NCI-H187 (cell line): Measurements from ENCODE around the gene TCF25.
A peak's percentile ranks its signal among the peaks of the same experiment; 100 is the strongest.
"Not testable (repeated sequence)": the region's sequence is repeated elsewhere in the genome, so short reads cannot be mapped to it uniquely, and the experiment has no call there.

Experiments
- DNase-seq, 2 experiments: peaks; one replicate each; lab custom pipeline; 2025; lab: John Stamatoyannopoulos, UW

The TCF25 gene

DNA sequence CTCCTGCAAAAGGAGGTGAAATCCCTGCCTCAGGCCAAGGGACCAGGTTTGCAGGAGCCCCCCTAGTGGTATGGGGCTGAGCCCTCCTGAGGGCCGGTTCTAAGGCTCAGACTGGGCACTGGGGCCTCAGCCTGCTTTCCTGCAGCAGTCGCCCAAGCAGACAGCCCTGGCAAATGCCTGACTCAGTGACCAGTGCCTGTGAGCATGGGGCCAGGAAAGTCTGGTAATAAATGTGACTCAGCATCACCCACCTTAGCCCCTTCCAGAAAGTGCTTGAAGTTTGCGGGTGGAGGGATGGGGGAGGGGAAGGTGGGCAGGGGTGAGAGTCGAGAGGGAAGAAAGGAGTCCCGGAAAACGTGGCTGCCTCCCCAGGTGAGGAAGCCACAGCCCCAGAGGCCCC, 47.3 kb downstream of the TCF25 start:
- DNase-seq, result no peak

DNA sequence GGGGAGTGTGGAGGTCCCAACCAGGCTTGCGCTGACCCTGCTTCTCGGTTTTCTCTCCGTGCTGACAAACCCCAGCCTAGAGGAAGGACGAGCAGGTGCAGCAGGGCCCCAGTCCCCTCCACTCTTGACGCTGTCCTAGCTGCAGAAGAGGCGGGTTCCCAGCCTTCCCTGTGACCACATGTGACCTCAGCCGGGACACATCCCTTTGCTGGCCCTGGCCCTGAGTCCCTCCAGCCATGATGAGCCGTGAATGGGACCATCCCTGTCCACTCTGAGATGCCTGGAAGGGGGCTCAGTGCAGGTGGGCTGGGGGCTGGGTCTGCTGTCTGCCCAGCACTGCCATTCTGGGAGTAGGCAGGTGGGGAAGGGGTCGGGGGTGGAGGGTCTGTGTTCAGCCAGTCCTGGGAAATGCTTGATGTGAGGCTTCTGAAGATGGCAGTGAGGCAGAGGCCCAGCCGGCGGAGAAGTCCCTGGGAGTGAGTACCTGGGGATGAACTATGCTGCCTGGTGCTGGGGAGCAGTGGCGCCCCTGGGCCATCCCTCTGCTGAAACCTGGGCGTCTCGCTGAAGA, 47.8 kb downstream of the TCF25 start:
- no peak for DNase-seq

DNA sequence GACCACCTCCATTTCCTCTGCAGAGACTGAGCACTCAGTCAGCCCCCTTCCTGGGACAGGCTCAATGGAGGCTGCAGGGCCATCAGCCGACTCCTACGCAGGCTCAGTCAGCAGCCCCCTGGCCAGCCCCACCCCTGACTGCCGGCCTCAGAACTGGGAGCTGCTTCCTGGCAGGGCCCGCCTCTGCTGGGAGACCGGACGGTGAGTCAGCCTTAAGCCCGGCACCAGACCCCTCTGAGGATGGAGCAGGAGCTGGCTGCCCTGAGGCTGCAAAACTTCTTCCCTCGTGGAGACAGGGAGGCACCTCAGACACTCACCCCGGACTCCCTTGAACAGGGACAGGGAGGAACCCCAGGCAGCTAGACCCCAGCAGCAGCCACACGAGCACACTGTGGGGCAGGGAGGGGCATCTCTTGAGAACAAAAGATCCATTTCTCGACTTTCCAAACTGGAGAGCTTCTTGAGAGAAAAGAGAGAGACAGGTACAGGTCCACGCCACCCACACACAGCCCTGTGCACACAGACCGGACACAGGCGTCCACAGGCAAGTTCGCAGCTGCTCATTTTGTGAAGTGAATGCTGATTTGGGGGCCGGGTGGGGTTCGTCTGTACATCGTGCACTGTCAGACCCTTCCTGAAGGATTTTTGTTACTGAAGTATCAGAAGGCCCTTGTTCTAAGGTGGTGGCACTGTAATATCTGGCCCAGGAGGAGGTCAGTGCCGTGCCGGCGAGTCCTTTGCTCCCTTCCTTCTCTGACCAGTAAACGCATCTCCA, 48.5 kb downstream of the TCF25 start:
- no peak for DNase-seq

DNA sequence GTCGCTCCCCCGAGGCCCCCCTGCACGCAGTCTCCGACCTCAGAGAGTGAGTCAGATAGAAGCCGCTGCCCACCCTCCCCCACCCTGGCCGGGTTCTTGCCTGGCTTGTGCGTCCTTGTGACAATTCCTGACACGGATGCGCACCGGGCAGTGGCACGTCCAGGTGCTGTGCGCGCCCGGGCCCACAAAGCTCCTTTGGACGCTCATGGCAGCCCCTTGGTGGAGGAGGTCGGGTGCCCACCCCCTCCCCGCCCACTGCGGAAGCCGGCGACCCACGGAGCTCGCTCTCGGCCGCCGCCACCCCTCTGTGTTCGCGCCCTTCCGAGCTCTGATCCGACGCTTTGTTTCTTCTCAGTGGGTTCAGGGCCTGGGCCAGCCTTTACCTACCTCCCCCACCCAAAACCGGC, 49.1 kb downstream of the TCF25 start:
- DNase-seq, result no peak

DNA sequence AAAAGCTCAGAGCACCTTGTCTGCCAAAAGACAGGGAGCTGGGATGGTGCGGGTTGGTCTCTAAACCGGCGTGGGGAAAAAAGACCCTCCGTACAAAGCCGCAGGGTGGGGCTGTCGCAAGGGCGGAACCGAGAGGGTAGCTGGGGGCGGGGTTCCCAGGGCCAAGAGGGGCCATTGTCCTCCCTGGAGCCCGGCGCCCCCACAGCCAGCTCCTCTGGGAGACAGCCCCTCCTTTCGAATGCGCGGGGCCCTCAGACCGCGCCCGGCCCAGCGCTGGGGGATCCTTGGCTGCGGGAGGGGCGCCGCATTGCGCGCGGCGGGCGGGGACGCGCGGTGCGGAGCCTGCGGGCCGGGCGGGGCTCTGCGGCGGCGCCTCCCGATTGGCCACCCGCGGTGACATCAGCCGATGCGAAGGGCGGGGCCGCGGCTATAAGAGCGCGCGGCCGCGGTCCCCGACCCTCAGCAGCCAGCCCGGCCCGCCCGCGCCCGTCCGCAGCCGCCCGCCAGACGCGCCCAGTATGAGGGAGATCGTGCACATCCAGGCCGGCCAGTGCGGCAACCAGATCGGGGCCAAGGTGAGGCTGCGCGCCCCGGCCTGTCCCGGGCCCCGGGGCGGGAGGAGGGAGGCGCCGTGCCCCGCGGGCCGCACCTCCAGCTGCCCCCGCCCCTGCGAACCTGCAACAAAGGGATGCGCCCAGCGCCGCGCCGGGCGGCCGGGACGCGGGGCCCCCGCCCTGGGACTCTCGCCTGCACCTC, 49.7 kb downstream of the TCF25 start, which contains the start of gene TUBB3:
TUBB3 (plus strand) TSS at position 459 of the 756 bp plus-strand sequence; CDS start at position 519, 60 bp downstream.
- DNase-seq, result peak; percentile 11 to 52

DNA sequence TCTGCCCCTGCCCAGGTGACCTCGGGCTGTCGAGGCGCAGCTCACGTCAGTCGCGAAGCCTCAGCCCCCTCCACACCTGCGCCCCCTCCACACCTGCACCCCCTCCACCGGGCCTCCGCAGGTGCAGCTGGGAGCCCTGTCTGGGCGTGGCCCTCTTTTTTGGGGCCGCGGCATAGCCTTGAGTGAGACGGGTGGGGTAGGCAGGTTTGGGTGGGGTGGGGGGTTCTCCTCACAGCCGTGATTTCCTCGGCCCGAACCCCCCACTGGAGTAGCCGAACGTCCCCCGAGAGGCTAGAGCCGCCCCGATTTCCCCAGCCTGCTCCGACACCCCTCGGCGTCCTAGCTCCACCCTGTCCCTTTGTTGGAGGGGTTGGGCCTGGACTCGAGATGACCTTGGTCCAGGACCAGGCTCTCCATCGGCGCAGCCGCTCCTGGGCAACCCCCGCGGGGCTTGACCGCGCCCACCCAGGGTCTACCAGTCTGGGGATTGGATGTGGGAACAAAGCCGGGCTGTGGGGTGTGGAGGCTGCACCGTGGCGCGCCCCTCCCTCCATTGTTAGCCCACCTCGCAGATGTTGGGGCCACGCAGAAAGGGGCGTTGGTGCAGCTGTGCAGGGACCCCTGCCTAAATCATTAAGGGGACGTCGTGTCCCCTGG, 50.4 kb downstream of the TCF25 start:
- no peak for DNase-seq

DNA sequence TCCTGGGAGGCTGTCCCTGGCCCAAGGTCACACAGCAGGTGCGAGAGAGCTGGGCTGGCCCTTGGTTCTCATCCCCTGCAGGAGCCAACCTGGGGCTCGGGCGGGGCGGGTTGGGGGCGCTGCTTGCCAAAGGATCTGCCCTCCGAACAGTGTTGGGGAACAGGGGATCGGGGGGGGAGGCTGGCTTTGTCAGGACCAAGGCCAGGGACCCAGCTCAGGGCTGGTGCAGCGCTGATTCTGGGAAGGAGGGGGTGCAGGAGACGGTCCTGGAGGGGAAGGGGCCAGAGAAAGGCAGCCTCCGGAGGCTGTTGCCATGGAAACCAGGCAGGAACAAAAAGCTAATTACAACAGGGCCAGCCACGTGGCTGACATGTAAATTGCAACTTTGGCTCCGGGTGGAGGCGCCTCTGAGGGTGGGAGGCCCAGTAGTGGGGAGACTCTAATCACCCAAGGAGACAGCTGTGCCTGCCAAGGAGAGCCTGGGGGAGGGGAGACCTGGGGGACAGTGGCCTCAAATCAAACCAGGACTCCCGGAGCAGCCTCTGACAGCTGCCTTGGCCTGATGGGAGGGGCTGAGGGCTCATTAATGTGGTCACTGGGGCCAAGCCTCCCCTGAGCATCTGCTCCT, 51.0 kb downstream of the TCF25 start:
- no peak for DNase-seq

DNA sequence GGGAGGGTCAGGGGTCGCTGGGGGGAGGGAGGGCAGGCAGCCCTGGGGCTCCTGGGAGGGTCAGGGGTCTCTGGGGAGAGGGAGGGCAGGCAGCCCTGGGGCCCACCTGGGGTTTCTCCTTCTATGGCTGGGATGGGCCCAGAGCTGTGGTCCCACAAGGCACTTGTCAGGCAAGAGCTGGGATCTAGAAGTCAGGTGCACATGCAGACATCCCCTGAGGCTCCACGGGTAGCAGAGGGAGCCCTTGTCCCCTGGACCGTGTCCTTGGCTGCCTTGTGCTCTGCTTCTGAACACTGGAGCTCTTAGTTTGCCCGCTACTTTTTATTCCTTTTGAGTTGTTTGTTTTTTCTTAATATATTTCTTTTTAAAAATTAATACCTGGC, 51.5 kb downstream of the TCF25 start:
- DNase-seq, result no peak

DNA sequence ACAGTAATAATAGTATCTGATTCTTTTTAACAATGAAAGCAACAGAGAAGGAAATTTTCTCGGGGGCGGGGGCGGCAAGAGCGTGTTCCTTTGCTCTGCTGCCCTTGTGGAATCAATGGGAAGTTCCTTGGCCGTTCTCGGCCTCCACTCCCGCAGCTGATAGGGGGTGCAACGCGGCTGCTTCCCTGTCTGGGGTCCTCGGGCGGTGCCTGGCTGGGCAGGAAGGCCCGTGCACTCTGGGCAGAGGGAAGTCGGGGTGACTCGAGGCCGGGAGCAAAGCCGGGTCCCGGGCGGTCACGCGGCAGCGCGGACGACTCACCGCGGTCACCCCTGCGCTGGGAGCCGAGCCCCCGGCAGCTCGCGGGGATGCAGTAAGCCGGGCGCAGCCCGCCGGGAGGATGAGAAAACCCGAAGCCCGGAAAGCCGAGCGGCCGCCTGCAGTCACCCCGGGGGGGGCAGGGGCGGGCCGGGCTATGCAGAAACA, 52.2 kb downstream of the TCF25 start:
- DNase-seq, result no peak

DNA sequence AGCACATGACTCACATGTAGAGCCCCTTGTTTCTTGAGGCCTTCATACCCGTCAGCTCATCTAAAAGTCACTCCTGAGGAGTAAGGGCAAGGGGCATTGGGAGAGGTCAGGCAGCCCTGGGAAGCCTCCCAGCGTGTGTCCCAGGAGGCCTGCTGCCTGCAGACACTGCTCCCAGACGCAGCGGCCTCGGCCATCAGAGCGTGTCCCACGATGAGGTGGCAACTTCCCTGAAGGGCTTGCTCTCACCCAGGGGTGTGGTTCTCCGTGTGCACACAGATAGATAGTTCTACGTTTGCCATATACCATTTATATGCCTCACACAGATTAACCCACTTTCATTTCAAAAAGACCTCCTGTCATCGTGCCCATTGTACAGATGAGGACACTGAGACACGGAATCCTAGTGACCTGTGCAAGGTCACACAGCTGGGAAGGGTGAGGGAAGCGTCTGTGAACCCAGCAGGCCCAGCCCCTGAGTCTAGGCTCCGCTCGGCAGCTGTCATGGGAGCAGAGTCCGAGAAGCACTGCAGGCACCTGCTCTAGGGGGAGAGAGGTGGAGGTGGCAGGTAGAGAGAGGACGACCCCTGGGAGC, 58.0 kb downstream of the TCF25 start:
- no peak for DNase-seq

DNA sequence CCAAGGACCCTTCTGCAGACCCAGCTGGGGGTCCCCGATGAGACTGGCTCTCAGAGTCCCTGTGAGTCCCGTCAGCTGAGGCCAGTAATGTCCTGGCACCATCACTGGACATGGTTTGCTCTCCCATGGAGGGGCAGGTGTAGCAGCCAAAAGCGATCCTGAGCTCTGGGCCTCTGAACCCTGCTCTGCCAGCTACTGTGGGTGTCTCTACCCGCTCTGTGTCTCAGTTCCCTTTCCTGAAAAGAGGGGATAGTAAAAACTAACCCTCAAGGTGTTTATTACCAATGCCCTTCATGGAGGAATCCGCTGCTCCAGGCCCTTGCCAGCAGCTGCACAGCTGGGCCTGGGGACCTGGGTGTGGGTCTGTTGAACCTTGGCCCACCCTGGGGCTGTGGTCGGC, 58.6 kb downstream of the TCF25 start:
- DNase-seq, result no peak

DNA sequence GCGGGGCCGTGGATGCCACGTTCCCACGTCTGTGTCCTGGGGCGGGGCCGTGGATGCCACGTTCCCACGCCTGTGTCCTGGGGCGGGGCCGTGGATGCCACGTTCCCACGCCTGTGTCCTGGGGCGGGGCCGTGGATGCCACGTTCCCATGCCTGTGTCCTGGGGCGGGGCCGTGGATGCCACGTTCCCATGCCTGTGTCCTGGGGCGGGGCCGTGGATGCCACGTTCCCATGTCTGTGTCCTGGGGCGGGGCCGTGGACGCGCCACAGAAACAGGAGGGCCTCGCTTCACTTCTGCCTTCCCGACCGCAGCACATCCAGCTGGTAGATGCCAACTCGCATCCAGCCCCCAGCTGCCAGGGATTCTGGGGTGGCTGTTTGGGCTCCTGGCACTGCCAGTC, 60.6 kb downstream of the TCF25 start:
- DNase-seq, result not testable (repeated sequence)

DNA sequence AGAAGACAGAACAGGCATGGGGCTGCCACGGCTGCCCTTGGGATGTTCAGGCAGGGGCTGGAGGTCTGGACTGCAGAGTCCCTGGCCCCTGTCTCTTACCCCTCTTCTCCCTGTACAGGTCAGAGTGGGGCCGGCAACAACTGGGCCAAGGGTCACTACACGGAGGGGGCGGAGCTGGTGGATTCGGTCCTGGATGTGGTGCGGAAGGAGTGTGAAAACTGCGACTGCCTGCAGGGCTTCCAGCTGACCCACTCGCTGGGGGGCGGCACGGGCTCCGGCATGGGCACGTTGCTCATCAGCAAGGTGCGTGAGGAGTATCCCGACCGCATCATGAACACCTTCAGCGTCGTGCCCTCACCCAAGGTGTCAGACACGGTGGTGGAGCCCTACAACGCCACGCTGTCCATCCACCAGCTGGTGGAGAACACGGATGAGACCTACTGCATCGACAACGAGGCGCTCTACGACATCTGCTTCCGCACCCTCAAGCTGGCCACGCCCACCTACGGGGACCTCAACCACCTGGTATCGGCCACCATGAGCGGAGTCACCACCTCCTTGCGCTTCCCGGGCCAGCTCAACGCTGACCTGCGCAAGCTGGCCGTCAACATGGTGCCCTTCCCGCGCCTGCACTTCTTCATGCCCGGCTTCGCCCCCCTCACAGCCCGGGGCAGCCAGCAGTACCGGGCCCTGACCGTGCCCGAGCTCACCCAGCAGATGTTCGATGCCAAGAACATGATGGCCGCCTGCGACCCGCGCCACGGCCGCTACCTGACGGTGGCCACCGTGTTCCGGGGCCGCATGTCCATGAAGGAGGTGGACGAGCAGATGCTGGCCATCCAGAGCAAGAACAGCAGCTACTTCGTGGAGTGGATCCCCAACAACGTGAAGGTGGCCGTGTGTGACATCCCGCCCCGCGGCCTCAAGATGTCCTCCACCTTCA, 61.5 kb downstream of the TCF25 start:
- no peak for DNase-seq

DNA sequence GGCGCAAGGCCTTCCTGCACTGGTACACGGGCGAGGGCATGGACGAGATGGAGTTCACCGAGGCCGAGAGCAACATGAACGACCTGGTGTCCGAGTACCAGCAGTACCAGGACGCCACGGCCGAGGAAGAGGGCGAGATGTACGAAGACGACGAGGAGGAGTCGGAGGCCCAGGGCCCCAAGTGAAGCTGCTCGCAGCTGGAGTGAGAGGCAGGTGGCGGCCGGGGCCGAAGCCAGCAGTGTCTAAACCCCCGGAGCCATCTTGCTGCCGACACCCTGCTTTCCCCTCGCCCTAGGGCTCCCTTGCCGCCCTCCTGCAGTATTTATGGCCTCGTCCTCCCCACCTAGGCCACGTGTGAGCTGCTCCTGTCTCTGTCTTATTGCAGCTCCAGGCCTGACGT, 62.2 kb downstream of the TCF25 start:
- DNase-seq, result not testable (repeated sequence)

DNA sequence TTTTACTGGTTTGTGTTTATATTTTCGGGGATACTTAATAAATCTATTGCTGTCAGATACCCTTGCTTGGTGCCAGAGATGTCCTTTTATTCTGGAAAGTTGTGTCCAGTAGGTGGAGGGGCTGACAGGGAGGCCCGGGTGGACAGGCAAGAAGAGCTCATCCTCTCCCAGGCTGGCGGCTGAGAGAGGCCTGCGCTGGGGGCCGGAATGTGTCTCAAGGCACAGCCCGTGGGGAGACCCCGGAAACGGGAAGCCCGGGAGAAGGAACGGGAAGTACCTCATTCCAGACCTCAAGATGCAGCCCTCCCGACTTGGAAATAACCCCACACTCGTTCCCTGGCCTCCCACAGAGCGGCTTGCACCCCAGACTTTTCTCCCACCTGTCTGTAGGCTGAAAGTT, 62.6 kb downstream of the TCF25 start:
- no peak for DNase-seq

DNA sequence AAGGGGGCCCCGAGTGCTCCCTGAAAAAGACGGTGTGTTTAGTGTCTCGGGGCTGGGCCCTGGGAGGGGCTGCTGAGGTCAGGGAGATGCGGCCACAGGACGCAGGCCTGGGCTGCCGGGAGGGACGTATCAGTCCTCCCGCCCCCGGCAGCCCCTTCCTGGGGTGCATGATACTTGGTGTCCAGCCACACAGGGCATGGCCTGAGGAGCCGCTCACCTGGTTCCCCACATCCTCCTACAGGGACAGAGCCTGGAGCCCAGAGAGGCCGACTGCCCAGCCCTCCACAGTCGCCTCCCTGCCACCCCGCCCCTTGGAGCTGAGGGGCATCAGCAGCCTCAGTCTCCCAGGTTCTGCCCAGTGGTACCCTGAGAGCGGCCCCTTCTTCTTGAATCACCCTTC, 63.1 kb downstream of the TCF25 start:
- DNase-seq, result no peak

DNA sequence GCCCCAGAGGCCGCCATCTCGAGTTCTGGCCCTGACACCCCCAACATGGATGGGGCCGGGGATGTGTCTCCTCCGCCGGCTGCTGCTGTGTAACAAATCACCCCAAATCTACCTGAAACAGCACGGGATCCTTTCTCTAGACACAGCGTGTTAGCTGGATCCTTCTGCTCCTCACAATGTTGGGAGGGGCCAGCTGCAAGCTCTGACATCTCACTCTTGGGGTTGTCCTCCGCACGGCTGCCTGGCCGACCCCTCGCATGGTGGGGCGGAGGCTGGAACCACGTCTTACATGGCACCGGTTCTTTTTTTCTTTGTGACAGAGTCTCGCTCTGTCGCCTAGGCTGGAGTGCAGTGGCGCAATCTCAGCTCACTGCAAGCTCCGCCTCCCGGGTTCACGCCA, 63.6 kb downstream of the TCF25 start:
- no peak for DNase-seq

DNA sequence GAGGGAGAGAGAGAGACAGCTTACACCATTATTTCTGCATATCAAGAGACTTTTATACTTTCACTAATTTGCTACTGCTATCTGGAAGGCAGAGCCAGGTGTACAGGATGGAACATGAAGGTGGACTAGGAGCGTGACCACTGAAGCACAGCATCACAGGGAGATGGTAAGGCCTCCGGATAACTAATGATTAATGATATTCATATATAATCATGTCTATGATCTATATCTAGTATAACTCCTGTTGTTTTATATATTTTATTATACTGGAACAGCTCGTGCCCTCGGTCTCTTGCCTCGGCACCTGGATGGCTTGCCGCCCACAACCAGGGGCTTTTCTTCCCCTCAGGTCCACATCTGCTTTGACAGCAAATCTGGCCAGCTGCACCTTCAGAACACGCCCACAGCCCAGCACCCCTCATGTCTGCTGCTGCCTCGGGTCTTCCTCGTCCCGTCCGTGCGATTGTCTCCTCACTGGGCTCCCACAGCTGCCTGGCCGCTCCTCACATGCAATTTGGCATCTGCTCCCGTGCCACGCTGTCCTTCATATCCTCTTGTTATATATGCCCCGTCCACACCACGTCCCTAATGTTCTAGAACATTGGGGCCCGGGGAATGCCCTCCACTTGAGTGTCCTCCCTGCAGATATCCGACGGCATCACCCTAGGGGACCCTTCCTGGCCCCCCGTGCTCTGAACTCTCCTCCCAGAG, 64.9 kb downstream of the TCF25 start:
- DNase-seq, result no peak

DNA sequence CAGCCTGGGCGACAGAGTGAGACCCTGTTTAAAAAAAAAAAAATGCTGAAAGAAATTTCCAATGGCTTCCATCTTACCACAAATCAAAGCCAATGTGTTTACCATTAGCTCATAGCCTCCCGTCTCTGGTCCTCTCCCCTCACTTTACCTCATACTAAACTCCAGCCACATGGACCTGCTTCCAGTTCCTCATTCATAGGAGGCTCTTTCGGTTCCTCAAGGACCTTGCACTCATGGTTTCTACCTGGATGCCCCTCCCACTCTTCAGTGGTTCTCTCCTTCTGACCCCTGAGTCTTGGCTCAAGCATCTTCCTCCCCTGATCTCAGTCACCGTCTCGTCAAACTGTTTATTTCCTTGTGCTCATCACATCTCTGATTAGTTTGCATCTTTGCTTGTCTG, 71.4 kb downstream of the TCF25 start:
- DNase-seq, result no peak

DNA sequence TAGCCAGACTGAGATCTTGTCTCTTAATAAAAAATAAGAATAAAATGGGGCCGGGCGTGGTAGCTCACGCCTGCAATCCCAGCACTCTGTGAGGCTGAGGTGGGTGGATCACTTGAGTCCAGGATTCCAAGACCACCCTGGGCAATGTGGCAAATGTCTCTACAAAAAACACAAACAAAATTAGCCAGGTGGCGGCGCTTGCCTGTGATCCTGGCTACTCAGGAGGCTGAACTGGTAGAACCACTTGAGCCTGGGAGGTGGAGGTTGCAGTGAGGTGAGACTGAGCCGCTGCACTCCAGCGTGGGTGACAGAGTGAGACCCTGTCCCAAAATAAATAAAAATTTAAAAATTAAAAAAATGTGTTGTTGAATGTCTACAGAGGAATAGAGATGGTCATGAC, 72.3 kb downstream of the TCF25 start:
- no peak for DNase-seq
